NCI-H1694 treated with DMSO at 0.1 percent for 48 hours (cell line): ENCODE results near the gene ZMYND8.

ENCODE experiments used
- DNase-seq: peaks from one replicate; lab custom pipeline; 2025; lab: John Stamatoyannopoulos, UW

The ZMYND8 gene

GRCh38 chr20:47353692-47354463 lies 2.6 kb downstream of the ZMYND8 start:
- no peak for DNase-seq

- no peak for DNase-seq
Observed at GRCh38 chr20:47353239-47353691, 3.2 kb downstream of the ZMYND8 start.

GRCh38 chr20:47352332-47353238 lies 3.9 kb downstream of the ZMYND8 start:
- DNase-seq, result no peak

GRCh38 chr20:47351643-47352331 lies 4.7 kb downstream of the ZMYND8 start:
- peak; percentile 15 for DNase-seq

GRCh38 chr20:47350691-47351545 lies 5.6 kb downstream of the ZMYND8 start:
- DNase-seq, result no peak

- DNase-seq, result no peak
Observed at GRCh38 chr20:47350181-47350550, 6.3 kb downstream of the ZMYND8 start.

GRCh38 chr20:47349365-47350180 lies 6.9 kb downstream of the ZMYND8 start:
- no peak for DNase-seq

- no peak for DNase-seq
Observed at GRCh38 chr20:47348539-47349142, 7.9 kb downstream of the ZMYND8 start.

GRCh38 chr20:47347661-47348435 lies 8.7 kb downstream of the ZMYND8 start:
- DNase-seq, result no peak

- DNase-seq, result no peak
Observed at GRCh38 chr20:47346172-47346571, 10.3 kb downstream of the ZMYND8 start.

- no peak for DNase-seq
Observed at GRCh38 chr20:47345214-47345613, 11.3 kb downstream of the ZMYND8 start.

GRCh38 chr20:47343007-47343472 lies 13.5 kb downstream of the ZMYND8 start:
- DNase-seq, result no peak

- DNase-seq, result no peak
Observed at GRCh38 chr20:47338131-47338628, 18.3 kb downstream of the ZMYND8 start.

- no peak for DNase-seq
Observed at GRCh38 chr20:47337413-47337812, 19.1 kb downstream of the ZMYND8 start.

- no peak for DNase-seq
Observed at GRCh38 chr20:47336129-47336754, 20.3 kb downstream of the ZMYND8 start.

GRCh38 chr20:47335251-47336128 lies 21.0 kb downstream of the ZMYND8 start:
- DNase-seq, result no peak

GRCh38 chr20:47334022-47334551 lies 22.4 kb downstream of the ZMYND8 start:
- no peak for DNase-seq
